ENCODE results near the gene KCNK5. TPM values are rescaled to one million over a fixed set of nuclear protein-coding genes. Genes with fewer than 3 reads are reported as not detected.

KCNK5 gene
- total RNA-seq, 2 experiments from 2014 or later: 25.0 to 25.9 TPM

DNA sequence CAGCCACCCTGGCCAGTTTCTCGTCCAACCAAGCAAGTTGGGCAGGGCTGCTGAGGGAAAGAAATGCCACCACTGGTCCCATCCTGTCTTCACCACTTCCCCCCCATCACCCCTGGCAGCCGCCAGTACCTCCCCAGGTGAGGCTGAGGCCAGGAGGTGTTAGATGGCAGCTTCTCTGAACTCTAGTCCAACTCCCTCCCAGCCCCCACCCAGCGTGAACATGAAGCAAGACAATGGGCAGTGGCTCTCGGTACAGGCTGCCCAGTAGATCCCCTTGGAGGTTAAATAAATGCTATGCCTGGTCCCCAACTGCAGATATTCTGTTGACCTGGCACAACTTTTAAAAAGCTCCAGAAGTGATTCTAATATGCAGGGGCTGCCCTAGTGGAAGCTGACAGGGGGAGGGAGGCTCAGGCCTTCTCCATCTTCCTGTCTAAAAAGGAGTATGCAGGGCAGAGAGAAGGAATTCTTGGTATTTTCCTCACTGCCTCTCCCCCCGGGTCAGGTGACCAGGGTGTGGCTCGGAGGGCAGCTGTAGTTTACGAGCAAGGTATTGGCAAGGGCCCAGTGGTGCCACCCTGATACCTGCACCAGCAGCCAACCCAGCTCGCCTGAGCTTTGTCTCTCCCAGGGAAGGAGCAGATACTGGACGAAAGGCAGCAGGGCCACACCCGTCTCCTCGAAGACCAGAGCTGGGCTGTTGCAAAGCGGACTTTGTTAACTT is 25.7 kb downstream of the KCNK5 start:
- intact Hi-C loops (cut with micrococcal nuclease): no loop called here
- Mint-ChIP-seq H3K4me1 (ENCODE audit: low read depth) (peaks cover 19% of the 10 kb centered on the region), H3K27ac (no peak overlapping the region), H3K4me3 (no peak overlapping the region), H3K9me3 (no peaks in the 10 kb centered on the region), H3K27me3 (no peaks in the 10 kb centered on the region), H3K36me3 (ENCODE audit: low read depth) (peaks cover 26% of the 10 kb centered on the region)
- ATAC-seq (no peak), DNase-seq (no peak)
- ChIA-PET CTCF (no interaction called here), POLR2A (interaction anchor here (1.0 kb wide), 1 partner anchor 100 kb away, joined by 3 read pairs; no protein-coding TSS in a partner anchor)
- TF ChIP-seq, protein P1, sequence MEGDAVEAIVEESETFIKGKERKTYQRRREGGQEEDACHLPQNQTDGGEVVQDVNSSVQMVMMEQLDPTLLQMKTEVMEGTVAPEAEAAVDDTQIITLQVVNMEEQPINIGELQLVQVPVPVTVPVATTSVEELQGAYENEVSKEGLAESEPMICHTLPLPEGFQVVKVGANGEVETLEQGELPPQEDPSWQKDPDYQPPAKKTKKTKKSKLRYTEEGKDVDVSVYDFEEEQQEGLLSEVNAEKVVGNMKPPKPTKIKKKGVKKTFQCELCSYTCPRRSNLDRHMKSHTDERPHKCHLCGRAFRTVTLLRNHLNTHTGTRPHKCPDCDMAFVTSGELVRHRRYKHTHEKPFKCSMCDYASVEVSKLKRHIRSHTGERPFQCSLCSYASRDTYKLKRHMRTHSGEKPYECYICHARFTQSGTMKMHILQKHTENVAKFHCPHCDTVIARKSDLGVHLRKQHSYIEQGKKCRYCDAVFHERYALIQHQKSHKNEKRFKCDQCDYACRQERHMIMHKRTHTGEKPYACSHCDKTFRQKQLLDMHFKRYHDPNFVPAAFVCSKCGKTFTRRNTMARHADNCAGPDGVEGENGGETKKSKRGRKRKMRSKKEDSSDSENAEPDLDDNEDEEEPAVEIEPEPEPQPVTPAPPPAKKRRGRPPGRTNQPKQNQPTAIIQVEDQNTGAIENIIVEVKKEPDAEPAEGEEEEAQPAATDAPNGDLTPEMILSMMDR (IDR thresholded peaks at IDR 0.05): no peak

DNA sequence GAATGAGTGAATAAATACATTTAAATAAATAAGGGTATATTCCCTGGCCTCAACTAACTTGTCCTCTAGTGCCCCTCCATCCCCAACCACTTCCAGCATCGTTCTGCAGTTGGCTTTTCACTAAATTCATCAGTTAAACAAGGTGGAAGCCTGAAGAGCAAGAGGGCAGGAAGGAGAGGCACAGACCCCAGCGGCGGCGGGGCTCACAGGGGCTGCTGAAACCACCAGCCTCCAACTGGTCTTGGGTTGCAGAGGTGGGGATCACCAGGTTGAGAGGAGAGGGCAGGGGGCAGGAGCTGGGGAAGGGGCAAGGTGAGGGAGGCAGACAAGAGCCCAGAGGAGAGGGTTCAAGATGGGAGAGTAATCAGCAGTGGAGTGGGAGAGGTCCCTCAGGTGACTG is 27.1 kb downstream of the KCNK5 start:
- intact Hi-C loops (cut with micrococcal nuclease): no loop called here
- no peaks in the 10 kb centered on the region for H3K27me3 Mint-ChIP-seq
- CTCF ChIA-PET: interaction anchor here (1.7 kb wide), 1 partner anchor 101 kb away, joined by 4 read pairs; no protein-coding TSS in a partner anchor

DNA sequence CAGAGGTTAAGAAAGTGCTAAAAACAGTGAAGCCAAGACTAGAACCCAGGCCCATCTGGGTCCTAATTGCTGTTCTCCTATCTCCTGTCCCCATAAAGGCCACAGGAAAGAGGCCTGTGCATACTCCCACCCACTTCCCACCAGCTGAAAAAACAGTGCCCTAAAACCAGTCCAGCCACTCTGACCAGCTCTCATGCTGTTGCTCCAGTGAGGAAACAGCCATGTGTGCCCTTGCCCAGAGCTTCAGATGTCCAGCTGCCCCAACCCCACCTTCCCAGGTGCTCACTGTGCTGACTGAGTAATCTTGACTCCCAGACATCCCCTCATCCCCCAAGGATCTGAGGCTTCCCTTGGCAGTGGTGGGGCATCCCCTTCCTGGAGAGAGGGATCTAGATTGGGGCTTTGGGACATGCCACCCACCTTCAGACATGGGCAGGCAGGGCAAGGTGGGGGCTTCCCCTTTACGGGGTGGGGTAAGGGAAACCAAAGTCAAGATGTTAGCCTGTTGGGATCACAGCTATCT is 28.7 kb downstream of the KCNK5 start:
- H3K36me3 Mint-ChIP-seq (ENCODE audit: low read depth): peaks cover 36% of the 10 kb centered on the region
- no peak overlapping the region for H3K27ac Mint-ChIP-seq
- ChIA-PET CTCF (interaction anchor here (1.1 to 2.3 kb wide), 3 partner anchors 9 to 109 kb away, joined by 3 to 6 read pairs (median 3); no protein-coding TSS in a partner anchor), POLR2A (interaction anchor here (0.6 to 0.9 kb wide), 2 partner anchors 25 to 1799 kb away, joined by 3 read pairs; no protein-coding TSS in a partner anchor)
- H3K4me3 Mint-ChIP-seq: no peak overlapping the region
- peaks cover 11% of the 10 kb centered on the region for H3K4me1 Mint-ChIP-seq (ENCODE audit: low read depth)
- H3K9me3 Mint-ChIP-seq: no peaks in the 10 kb centered on the region
- TF ChIP-seq, protein P1 (IDR thresholded peaks at IDR 0.05): no peak
- H3K27me3 Mint-ChIP-seq: no peaks in the 10 kb centered on the region
- ATAC-seq: no peak
- intact Hi-C loops (cut with micrococcal nuclease): no loop called here
- no peak for DNase-seq

More for the DNA sequence above, 27.1 kb downstream of the KCNK5 start:
- H3K9me3 Mint-ChIP-seq: no peaks in the 10 kb centered on the region
- DNase-seq (no peak), ATAC-seq (no peak)
- peaks cover 12% of the 10 kb centered on the region for H3K4me1 Mint-ChIP-seq (ENCODE audit: low read depth)
- TF ChIP-seq, protein P1 (IDR thresholded peaks at IDR 0.05): no peak
- H3K27ac Mint-ChIP-seq: no peak overlapping the region
- H3K4me3 Mint-ChIP-seq: no peak overlapping the region
- peaks cover 26% of the 10 kb centered on the region for H3K36me3 Mint-ChIP-seq (ENCODE audit: low read depth)
- POLR2A ChIA-PET: no interaction called here

DNA sequence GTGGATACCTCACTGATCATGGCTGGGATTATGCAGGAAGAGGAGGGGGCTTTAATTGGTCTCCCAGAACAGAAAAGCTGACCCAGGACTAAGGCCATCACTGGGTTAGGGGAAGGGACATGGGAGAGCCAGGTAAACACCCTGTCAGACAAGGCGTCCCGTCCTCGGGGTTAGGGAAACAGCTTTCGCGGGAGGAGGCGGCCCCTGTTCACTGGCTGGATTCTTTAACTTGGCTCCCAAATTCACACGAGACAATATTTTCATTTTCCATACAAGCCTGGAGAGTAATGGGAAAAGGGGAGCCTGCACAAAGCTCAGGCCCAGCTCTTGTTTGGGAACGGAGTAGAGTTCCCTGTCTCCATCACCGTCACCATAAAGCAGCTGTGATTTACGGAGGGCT is 29.3 kb downstream of the KCNK5 start:
- CTCF ChIA-PET: interaction anchor here (1.1 to 2.3 kb wide), 2 partner anchors 10 to 109 kb away, joined by 3 to 6 read pairs; no protein-coding TSS in a partner anchor
- Mint-ChIP-seq H3K4me3 (no peak overlapping the region), H3K27ac (no peak overlapping the region), H3K36me3 (ENCODE audit: low read depth) (peaks cover 39% of the 10 kb centered on the region), H3K9me3 (no peaks in the 10 kb centered on the region), H3K4me1 (ENCODE audit: low read depth) (peaks cover 8% of the 10 kb centered on the region), H3K27me3 (no peaks in the 10 kb centered on the region)
- intact Hi-C loops (cut with micrococcal nuclease): no loop called here
- TF ChIP-seq, protein P1 (IDR thresholded peaks at IDR 0.05): no peak
- POLR2A ChIA-PET: interaction anchor here (0.6 to 0.9 kb wide), 2 partner anchors 26 to 1799 kb away, joined by 3 read pairs; no protein-coding TSS in a partner anchor
- DNase-seq (no peak), ATAC-seq (no peak)

Measured in activated CD8-positive, alpha-beta T cell treated with anti-CD3 and anti-CD28 coated beads for 36 hours (primary cell).